ENCODE measurements around the gene PKP1.

Gene PKP1

GRCh38 chr1:201347498-201348210 lies 64.3 kb downstream of the PKP1 start:
- H2BK120ac ChIP-seq (ENCODE audit: low read depth, low read length): no peak overlapping the region
- no peak for DNase-seq
- no peak overlapping the region for H3K18ac ChIP-seq (ENCODE audit: low read depth in 1 of 2, low read length in 2 of 2)
- no peak overlapping the region for H2BK5ac ChIP-seq (ENCODE audit: low read depth, low read length, poor library complexity, severe bottlenecking)
- no peak overlapping the region for H3K4me2 ChIP-seq (ENCODE audit: low read length, poor library complexity, severe bottlenecking)
- H3K27me3 ChIP-seq (ENCODE audit: control insufficient read depth in 1 of 2, insufficient read depth in 1 of 2, low read length in 2 of 2): peaks cover 24 to 71% of the 10 kb centered on the region in 2 experiments
- 35% methylated on average over 7 of the region's 7 CpGs for WGBS
- H2AK5ac ChIP-seq (ENCODE audit: low read length, severe bottlenecking): no peak overlapping the region
- H2BK15ac ChIP-seq (ENCODE audit: low read depth, poor library complexity, severe bottlenecking): no peak overlapping the region
- no peak overlapping the region for H3K27ac ChIP-seq (ENCODE audit: low read length, poor library complexity, severe bottlenecking)
- H3K23ac ChIP-seq (ENCODE audit: low read length in 2 of 2): no peak overlapping the region
- H3K14ac ChIP-seq (ENCODE audit: low read length in 2 of 2): no peak overlapping the region
- H3K9ac ChIP-seq (ENCODE audit: low read length): no peak overlapping the region
- H3K4me3 ChIP-seq (ENCODE audit: insufficient read depth in 1 of 2, low read depth in 1 of 2, low read length in 2 of 2): no peak overlapping the region
- H4K91ac ChIP-seq (ENCODE audit: low read length): no peak overlapping the region
- peaks cover 4% of the 10 kb centered on the region for H3K4me1 ChIP-seq (ENCODE audit: control insufficient read depth, insufficient read depth, low read depth, low read length)
- no peak overlapping the region for H2AFZ ChIP-seq (ENCODE audit: low read depth, low read length)
- H3K9me3 ChIP-seq (ENCODE audit: control insufficient read depth, low read length): peaks cover 13% of the 10 kb centered on the region
- H3K4ac ChIP-seq (ENCODE audit: low read depth in 1 of 2, low read length in 2 of 2): no peak overlapping the region
- no peak overlapping the region for H2BK12ac ChIP-seq (ENCODE audit: low read length in 2 of 2)
- H3K36me3 ChIP-seq (ENCODE audit: control insufficient read depth in 1 of 2, insufficient read depth in 2 of 2, low read depth in 1 of 2, low read length in 2 of 2): no peaks in the 10 kb centered on the region
- no peak overlapping the region for H4K8ac ChIP-seq (ENCODE audit: low read length)
- no peaks in the 10 kb centered on the region for H3K79me1 ChIP-seq (replicated peaks; ENCODE audit: low read length, poor library complexity, severe bottlenecking)

DNA sequence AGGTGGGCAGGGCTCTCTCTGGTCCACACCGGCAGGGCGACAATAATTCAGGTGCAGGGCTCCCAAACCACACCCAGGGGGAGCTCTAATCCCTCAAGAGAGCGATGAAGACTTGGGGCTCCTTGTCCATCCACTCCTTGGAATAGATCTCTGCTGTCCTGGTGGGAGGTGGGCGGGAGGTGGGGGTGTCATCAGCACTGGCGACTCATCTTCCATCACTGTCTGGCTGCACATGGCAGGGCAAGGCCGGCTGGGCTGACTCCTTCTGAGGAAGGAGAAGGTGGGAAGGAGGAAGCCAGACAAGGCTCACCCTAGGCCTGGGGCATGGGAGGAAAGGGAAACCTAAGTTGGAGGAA lies 64.9 kb downstream of the PKP1 start:
- no peak overlapping the region for H3K9ac ChIP-seq (ENCODE audit: low read length)
- H2BK12ac ChIP-seq (ENCODE audit: low read length in 2 of 2): no peak overlapping the region
- H3K79me1 ChIP-seq (replicated peaks; ENCODE audit: low read length, poor library complexity, severe bottlenecking): no peaks in the 10 kb centered on the region
- no peak overlapping the region for H4K91ac ChIP-seq (ENCODE audit: low read length)
- H2BK5ac ChIP-seq (ENCODE audit: low read depth, low read length, poor library complexity, severe bottlenecking): no peak overlapping the region
- peaks cover 8% of the 10 kb centered on the region for H3K9me3 ChIP-seq (ENCODE audit: control insufficient read depth, low read length)
- H3K4me2 ChIP-seq (ENCODE audit: low read length, poor library complexity, severe bottlenecking): no peak overlapping the region
- H2AFZ ChIP-seq (ENCODE audit: low read depth, low read length): no peak overlapping the region
- no peak overlapping the region for H3K18ac ChIP-seq (ENCODE audit: low read depth in 1 of 2, low read length in 2 of 2)
- H3K23ac ChIP-seq (ENCODE audit: low read length in 2 of 2): no peak overlapping the region
- no peak overlapping the region for H4K8ac ChIP-seq (ENCODE audit: low read length)
- no peak overlapping the region for H3K14ac ChIP-seq (ENCODE audit: low read length in 2 of 2)
- no peak overlapping the region for H3K4me3 ChIP-seq (ENCODE audit: insufficient read depth in 1 of 2, low read depth in 1 of 2, low read length in 2 of 2)
- H2BK120ac ChIP-seq (ENCODE audit: low read depth, low read length): no peak overlapping the region
- no peak overlapping the region for H3K27ac ChIP-seq (ENCODE audit: low read length, poor library complexity, severe bottlenecking)
- H2BK15ac ChIP-seq (ENCODE audit: low read depth, poor library complexity, severe bottlenecking): no peak overlapping the region
- peaks cover 4% of the 10 kb centered on the region for H3K4me1 ChIP-seq (ENCODE audit: control insufficient read depth, insufficient read depth, low read depth, low read length)
- DNase-seq: peak; percentile 55
- H3K36me3 ChIP-seq (ENCODE audit: control insufficient read depth in 1 of 2, insufficient read depth in 2 of 2, low read depth in 1 of 2, low read length in 2 of 2): no peaks in the 10 kb centered on the region
- peak overlapping the region; percentile 44 for H2AK5ac ChIP-seq (ENCODE audit: low read length, severe bottlenecking)
- H3K27me3 ChIP-seq (ENCODE audit: control insufficient read depth in 1 of 2, insufficient read depth in 1 of 2, low read length in 2 of 2): peaks cover 22 to 73% of the 10 kb centered on the region in 2 experiments
- H3K4ac ChIP-seq (ENCODE audit: low read depth in 1 of 2, low read length in 2 of 2): no peak overlapping the region
- 21% methylated on average over 6 of the region's 6 CpGs for WGBS

GRCh38 chr1:201349092-201349491 lies 65.8 kb downstream of the PKP1 start:
- no peak for DNase-seq
- H2BK120ac ChIP-seq (ENCODE audit: low read depth, low read length): no peak overlapping the region
- no peak overlapping the region for H3K23ac ChIP-seq (ENCODE audit: low read length in 2 of 2)
- H2BK15ac ChIP-seq (ENCODE audit: low read depth, poor library complexity, severe bottlenecking): no peak overlapping the region
- no peaks in the 10 kb centered on the region for H3K79me1 ChIP-seq (replicated peaks; ENCODE audit: low read length, poor library complexity, severe bottlenecking)
- no peak overlapping the region for H2AFZ ChIP-seq (ENCODE audit: low read depth, low read length)
- H4K8ac ChIP-seq (ENCODE audit: low read length): no peak overlapping the region
- H3K18ac ChIP-seq (ENCODE audit: low read depth in 1 of 2, low read length in 2 of 2): no peak overlapping the region
- no peak overlapping the region for H3K14ac ChIP-seq (ENCODE audit: low read length in 2 of 2)
- WGBS: 85% methylated on average over 4 of the region's 4 CpGs
- no peak overlapping the region for H3K4me2 ChIP-seq (ENCODE audit: low read length, poor library complexity, severe bottlenecking)
- H3K36me3 ChIP-seq (ENCODE audit: control insufficient read depth in 1 of 2, insufficient read depth in 2 of 2, low read depth in 1 of 2, low read length in 2 of 2): no peaks in the 10 kb centered on the region
- H3K9ac ChIP-seq (ENCODE audit: low read length): no peak overlapping the region
- H2BK12ac ChIP-seq (ENCODE audit: low read length in 2 of 2): no peak overlapping the region
- H3K4me1 ChIP-seq (ENCODE audit: control insufficient read depth, insufficient read depth, low read depth, low read length): peaks cover 4% of the 10 kb centered on the region
- peak overlapping the region; percentile 6 for H2AK5ac ChIP-seq (ENCODE audit: low read length, severe bottlenecking)
- no peaks in the 10 kb centered on the region for H3K9me3 ChIP-seq (ENCODE audit: control insufficient read depth, low read length)
- peaks cover 20 to 73% of the 10 kb centered on the region in 2 experiments for H3K27me3 ChIP-seq (ENCODE audit: control insufficient read depth in 1 of 2, insufficient read depth in 1 of 2, low read length in 2 of 2)
- H2BK5ac ChIP-seq (ENCODE audit: low read depth, low read length, poor library complexity, severe bottlenecking): no peak overlapping the region
- H3K27ac ChIP-seq (ENCODE audit: low read length, poor library complexity, severe bottlenecking): no peak overlapping the region
- H3K4me3 ChIP-seq (ENCODE audit: insufficient read depth in 1 of 2, low read depth in 1 of 2, low read length in 2 of 2): no peak overlapping the region
- H4K91ac ChIP-seq (ENCODE audit: low read length): no peak overlapping the region
- H3K4ac ChIP-seq (ENCODE audit: low read depth in 1 of 2, low read length in 2 of 2): no peak overlapping the region

- H2AFZ ChIP-seq (ENCODE audit: low read depth, low read length): no peak overlapping the region
- 77% methylated on average over 2 of the region's 2 CpGs for WGBS
Measured at GRCh38 chr1:201350361-201350725, 67.0 kb downstream of the PKP1 start.

More at GRCh38 chr1:201350361-201350725, 67.0 kb downstream of the PKP1 start:
- no peak overlapping the region for H2AK5ac ChIP-seq (ENCODE audit: low read length, severe bottlenecking)
- H4K91ac ChIP-seq (ENCODE audit: low read length): no peak overlapping the region
- H3K79me1 ChIP-seq (replicated peaks; ENCODE audit: low read length, poor library complexity, severe bottlenecking): no peaks in the 10 kb centered on the region
- no peak overlapping the region for H3K4me2 ChIP-seq (ENCODE audit: low read length, poor library complexity, severe bottlenecking)
- H3K4me1 ChIP-seq (ENCODE audit: control insufficient read depth, insufficient read depth, low read depth, low read length): peaks cover 4% of the 10 kb centered on the region
- no peak overlapping the region for H2BK120ac ChIP-seq (ENCODE audit: low read depth, low read length)
- H3K23ac ChIP-seq (ENCODE audit: low read length in 2 of 2): no peak overlapping the region
- H3K9ac ChIP-seq (ENCODE audit: low read length): no peak overlapping the region
- no peak overlapping the region for H3K4ac ChIP-seq (ENCODE audit: low read depth in 1 of 2, low read length in 2 of 2)
- no peak overlapping the region for H3K18ac ChIP-seq (ENCODE audit: low read depth in 1 of 2, low read length in 2 of 2)
- no peak overlapping the region for H3K14ac ChIP-seq (ENCODE audit: low read length in 2 of 2)
- no peak overlapping the region for H2BK15ac ChIP-seq (ENCODE audit: low read depth, poor library complexity, severe bottlenecking)
- H3K4me3 ChIP-seq (ENCODE audit: insufficient read depth in 1 of 2, low read depth in 1 of 2, low read length in 2 of 2): no peak overlapping the region
- H3K27ac ChIP-seq (ENCODE audit: low read length, poor library complexity, severe bottlenecking): no peak overlapping the region
- no peak overlapping the region for H4K8ac ChIP-seq (ENCODE audit: low read length)
- H3K27me3 ChIP-seq (ENCODE audit: control insufficient read depth in 1 of 2, insufficient read depth in 1 of 2, low read length in 2 of 2): peaks cover 22 to 73% of the 10 kb centered on the region in 2 experiments
- no peak overlapping the region for H2BK5ac ChIP-seq (ENCODE audit: low read depth, low read length, poor library complexity, severe bottlenecking)
- no peaks in the 10 kb centered on the region for H3K36me3 ChIP-seq (ENCODE audit: control insufficient read depth in 1 of 2, insufficient read depth in 2 of 2, low read depth in 1 of 2, low read length in 2 of 2)
- H2BK12ac ChIP-seq (ENCODE audit: low read length in 2 of 2): no peak overlapping the region
- no peak for DNase-seq
- no peaks in the 10 kb centered on the region for H3K9me3 ChIP-seq (ENCODE audit: control insufficient read depth, low read length)
